GM21619 (cell line): Measurements from ENCODE around the gene SPINT1.
"Not testable (repeated sequence)": the region's sequence is repeated elsewhere in the genome, so short reads cannot be mapped to it uniquely, and the experiment has no call there.

ENCODE experiments used
- ATAC-seq: cut with Tn5 transposase; IDR thresholded peaks from one replicate; pipeline ENCODE4 v1.9.1; 2021; ENCODE audit not compliant: unreplicated experiment

The SPINT1 gene

DNA sequence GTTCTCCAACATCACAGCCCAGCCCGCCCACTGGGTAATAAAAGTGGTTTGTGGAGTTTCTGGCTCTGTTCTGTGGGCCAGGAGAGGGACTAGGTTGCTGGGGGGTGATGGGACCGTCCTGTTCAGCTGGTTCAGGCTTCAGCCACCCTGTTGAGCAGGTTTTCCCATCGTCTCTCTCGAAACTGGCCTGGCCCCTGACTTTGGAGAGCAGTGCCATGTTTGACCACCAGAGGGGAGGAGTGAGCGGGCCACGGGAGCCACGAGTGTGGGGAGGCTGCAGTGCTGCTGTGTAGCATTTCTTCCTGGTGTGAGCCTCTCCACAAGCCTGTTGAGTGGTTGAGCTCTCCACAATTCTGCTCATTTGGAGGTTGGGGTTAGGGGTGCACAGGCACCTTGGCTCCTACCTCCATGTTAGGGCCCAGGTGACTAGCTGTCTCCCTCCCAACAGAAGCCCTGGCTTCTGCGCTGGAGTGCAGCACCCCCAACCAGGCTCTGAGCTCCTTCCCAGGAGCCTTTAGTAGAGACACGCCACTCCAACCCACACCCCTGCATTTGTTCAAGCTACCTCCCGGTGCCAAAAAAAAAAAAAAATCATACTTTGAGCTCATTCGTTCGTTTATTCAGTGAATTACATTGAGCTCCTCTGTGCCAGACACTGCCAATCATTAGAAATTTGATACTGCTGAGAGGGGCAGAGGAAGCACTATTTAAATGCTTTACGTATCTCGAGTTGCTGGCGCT is 13.9 kb downstream of the SPINT1 start:
- ATAC-seq, result peak; percentile 54

DNA sequence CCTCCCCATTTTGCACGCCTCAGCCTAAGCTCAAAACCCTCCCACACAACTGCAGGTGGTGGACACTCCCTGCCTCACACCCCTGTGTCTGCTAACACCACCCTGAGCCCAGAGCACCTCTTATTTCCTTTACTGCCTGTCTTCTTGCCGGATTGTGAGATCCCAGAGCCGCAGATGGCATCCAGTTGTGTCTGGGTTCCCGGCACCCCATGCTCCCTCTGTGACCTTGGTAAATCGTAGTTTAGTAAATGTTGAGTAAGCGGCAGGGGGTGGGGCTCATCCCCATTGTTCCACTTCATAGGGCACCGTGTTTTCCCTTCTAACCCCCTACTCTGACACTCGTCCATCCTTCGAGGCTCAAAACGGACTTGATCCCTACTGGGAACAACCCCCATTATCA is 14.9 kb downstream of the SPINT1 start:
- no peak for ATAC-seq

GRCh38 chr15:40859206-40859851 is 15.5 kb downstream of the SPINT1 start:
- no peak for ATAC-seq

- not testable (repeated sequence) for ATAC-seq
These were observed 17.3 kb downstream of the SPINT1 start for GRCh38 chr15:40861147-40861546.

DNA sequence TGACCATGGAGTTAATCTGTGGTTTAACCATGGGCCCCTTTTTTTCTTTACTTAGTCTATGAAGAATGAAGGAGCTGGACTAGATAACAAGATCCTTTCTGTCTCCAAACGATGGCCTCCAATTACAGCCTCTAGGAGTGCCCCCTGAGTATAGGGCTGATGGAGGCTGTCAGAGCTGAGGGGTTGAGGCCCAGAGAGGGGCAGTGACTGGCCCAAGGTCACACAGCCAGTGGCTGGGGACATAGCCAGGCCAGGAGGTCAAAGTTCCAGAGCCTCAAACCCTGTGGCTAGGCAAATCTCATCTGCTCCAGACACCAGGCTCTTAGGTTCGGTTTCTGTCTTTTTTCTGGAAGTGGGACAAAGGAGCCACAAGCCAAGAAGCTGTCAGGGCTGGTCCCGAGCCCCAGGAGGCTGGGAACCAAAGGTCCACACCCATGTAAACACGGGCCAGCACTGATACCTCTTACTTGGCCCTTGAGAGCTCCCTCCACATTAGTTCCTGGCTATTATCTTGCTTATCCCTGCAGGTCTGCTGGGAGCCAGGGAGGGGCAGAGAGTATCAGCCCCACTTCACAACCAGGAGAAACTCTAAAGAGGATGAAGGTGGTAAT is 19.9 kb downstream of the SPINT1 start:
- no peak for ATAC-seq

GRCh38 chr15:40867199-40867598 is 23.4 kb downstream of the SPINT1 start:
- no peak for ATAC-seq

- ATAC-seq, result no peak
These were observed 25.8 kb downstream of the SPINT1 start for GRCh38 chr15:40869686-40870085.

GRCh38 chr15:40870716-40871115 is 26.9 kb downstream of the SPINT1 start:
- no peak for ATAC-seq

DNA sequence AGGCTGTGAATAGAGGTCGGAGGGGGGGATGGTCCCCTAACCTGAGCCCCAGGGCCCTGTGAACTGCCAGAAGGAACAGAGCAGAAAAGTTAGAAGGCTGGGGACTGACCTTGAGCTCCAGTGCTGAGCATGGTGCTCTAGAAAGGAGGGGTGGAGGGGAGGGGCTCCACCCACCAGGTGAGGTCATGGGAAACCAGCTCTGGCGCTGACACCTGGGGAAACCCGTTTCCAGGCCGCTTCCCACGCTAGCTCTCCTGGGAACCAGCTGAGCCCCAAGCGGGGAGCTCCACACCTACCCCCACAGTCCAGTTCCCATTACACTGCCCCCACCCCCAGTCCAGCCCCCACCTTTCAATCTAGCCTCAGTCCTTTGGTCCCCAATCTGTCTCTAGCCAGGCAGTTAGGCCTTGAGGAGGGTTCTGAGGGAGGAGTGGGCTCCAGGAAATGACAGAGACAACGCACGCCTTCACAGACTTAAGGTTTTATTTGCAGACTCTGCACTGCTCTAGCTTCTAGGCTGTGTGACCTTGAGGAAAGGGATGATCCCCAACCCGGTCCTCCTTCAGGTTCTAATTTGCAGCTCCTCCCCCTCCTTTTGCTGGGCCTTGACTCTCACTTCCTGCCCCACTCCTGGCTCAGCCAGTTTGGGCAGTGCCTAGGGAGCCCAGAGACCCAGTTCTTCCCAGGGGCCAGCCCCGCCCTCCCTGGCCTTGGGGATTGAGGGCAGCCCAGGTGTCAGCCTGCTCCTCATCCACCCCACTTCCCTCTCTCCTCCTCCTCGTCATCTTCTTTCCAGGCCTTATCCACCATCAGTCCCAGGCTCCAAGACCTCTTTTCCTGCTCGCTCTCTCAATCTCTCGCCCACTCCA is 28.1 kb downstream of the SPINT1 start:
- no peak for ATAC-seq

GRCh38 chr15:40872791-40873693 is 29.2 kb downstream of the SPINT1 start:
- ATAC-seq, result no peak

- peak; percentile 57 for ATAC-seq
These were observed 30.1 kb downstream of the SPINT1 start, which contains the start of gene RHOV for GRCh38 chr15:40873694-40874561. TSS of gene RHOV (minus strand) at chr15:40874234. CDS start at chr15:40874139, 95 bp downstream.

- no peak for ATAC-seq
These were observed 32.3 kb downstream of the SPINT1 start for GRCh38 chr15:40875991-40876730.

DNA sequence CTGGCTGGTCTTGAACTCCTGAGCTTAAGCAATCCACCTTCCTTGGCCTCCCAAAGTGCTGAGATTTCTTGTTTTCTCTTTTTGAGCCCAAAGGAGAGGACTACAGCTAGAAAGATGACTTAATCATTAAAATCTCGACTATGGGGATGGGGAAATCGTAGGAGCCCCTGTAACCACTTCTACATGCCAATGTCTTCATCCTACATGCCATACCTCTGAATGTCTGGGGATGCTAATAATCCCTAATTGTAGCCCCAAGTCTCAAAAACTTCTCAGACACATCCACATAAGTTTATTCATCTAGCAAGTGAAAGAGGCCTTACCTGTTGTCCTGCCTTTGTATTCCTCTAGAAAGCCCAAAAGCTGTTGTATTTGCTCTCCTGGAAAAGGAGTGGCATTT is 33.8 kb downstream of the SPINT1 start:
- no peak for ATAC-seq

DNA sequence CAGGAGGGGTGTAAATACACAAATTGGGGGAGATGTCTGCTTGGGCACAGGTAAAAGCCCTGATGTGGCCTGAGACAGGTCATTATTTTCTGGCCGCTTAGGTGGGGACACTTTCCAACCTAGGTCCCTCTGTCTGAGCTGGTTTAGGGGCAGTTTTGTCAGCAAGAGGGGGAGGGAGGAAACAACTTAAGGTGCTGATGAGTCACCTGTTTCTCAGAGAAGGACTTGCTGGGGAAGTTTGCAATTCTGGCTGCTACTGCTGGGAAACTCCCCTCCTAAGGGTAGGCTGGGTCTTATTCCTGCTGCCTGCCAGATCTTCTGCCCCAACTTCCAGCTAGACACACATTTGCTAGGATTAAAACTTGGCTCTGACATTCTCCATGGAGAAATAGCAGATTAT is 34.9 kb downstream of the SPINT1 start:
- ATAC-seq, result peak; percentile 43

GRCh38 chr15:40879609-40880008 is 35.8 kb downstream of the SPINT1 start:
- ATAC-seq, result no peak

GRCh38 chr15:40881351-40881750 is 37.5 kb downstream of the SPINT1 start:
- no peak for ATAC-seq

DNA sequence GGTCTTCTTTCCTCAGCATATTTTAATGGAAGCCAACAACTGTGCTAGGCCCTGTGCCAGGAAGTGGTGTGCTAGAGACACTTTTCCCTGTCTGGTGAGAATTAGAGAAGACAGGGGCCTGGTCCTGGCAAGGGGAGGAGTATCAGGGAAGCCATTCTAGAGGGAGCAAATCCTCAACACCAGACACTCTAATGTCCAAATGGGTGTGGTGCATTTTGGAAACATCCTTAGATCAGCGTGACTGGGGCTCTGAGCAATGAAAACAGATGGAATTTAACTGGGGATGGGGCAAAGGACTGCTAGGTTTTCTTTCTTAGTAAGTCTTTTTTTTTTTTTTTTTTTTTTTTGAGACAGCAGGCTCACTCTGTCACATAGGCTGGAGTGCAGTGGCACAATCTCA is 42.7 kb downstream of the SPINT1 start:
- ATAC-seq, result no peak

DNA sequence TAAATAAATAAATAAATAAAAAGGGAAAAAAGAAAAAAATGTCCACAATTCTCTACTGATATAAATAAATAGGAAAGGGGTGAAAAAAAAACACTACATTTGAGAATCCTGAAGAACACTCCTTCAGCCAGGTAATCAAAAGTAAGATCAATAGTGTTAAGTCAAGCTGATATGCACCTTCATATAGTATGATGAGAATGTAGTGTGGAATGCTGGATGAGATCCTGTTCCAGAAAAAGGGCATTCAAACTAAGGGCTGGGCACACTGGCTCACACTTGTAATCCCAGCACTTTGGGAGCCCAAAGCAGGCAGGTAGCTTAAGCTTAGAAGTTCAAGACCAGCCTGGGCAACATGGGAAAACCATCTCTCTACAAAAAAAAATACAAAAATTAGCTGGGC is 45.3 kb downstream of the SPINT1 start:
- ATAC-seq, result no peak

- ATAC-seq, result no peak
These were observed 47.3 kb downstream of the SPINT1 start for GRCh38 chr15:40891138-40891537.
